HL-60/S4 treated with phorbol 12-myristate 13-acetate at 8.2 ng/mL for 4 days and 3 days (cell line): ENCODE results near the gene LDB3.

Experiments
- in situ Hi-C: fragments of 300-500 bp; cut with MboI; formaldehyde crosslinking; loops from 2 replicates; pipeline ENCODE4 v1.15.0; 2022; ENCODE audit warnings: low sequenced_read_pairs

Gene LDB3

GRCh38 chr10:86755740-86756510 lies 87.6 kb downstream of the LDB3 start:
- in situ Hi-C loops: no loop called here

GRCh38 chr10:86756511-86757112 lies 88.3 kb downstream of the LDB3 start, which contains the start of gene BMPR1A:
TSS of gene BMPR1A (plus strand) at chr10:86756619. CDS start at chr10:86876019, 119,400 bp downstream.
- in situ Hi-C loops: no loop called here

GRCh38 chr10:86757113-86757972 lies 89.0 kb downstream of the LDB3 start:
- in situ Hi-C loops: no loop called here

- in situ Hi-C loops: no loop called here
These were observed 90.1 kb downstream of the LDB3 start for GRCh38 chr10:86758189-86759072.

- in situ Hi-C loops: no loop called here
These were observed 90.9 kb downstream of the LDB3 start for GRCh38 chr10:86759073-86759672.

- in situ Hi-C loops: no loop called here
These were observed 95.1 kb downstream of the LDB3 start for GRCh38 chr10:86763404-86763803.

GRCh38 chr10:86765548-86765947 lies 97.2 kb downstream of the LDB3 start:
- in situ Hi-C loops: no loop called here

GRCh38 chr10:86768412-86769062 lies 100.2 kb downstream of the LDB3 start:
- in situ Hi-C loops: no loop called here

- in situ Hi-C loops: no loop called here
These were observed 101.7 kb downstream of the LDB3 start for GRCh38 chr10:86769991-86770390.

- in situ Hi-C loops: no loop called here
These were observed 102.2 kb downstream of the LDB3 start for GRCh38 chr10:86770412-86770960.

- in situ Hi-C loops: no loop called here
These were observed 105.2 kb downstream of the LDB3 start for GRCh38 chr10:86773498-86773897.

- in situ Hi-C loops: no loop called here
These were observed 107.0 kb downstream of the LDB3 start for GRCh38 chr10:86775056-86775869.

- in situ Hi-C loops: no loop called here
These were observed 107.5 kb downstream of the LDB3 start for GRCh38 chr10:86775870-86776180.

- in situ Hi-C loops: no loop called here
These were observed 111.1 kb downstream of the LDB3 start for GRCh38 chr10:86779220-86780017.

GRCh38 chr10:86782701-86783418 lies 114.5 kb downstream of the LDB3 start:
- in situ Hi-C loops: no loop called here

- in situ Hi-C loops: no loop called here
These were observed 116.7 kb downstream of the LDB3 start for GRCh38 chr10:86785037-86785436.
